ENCODE results near the gene RIMKLB. TPM values are rescaled to one million over a fixed set of nuclear protein-coding genes. Genes with fewer than 3 reads are reported as not detected.
A peak's percentile ranks its signal among the peaks of the same experiment; 100 is the strongest.

RIMKLB gene
- total RNA-seq, 1 donor, result 15.1 TPM

- H3K4me3 ChIP-seq (ENCODE audit: low read depth, low read length), result no peak overlapping the region
- DNase-seq (ENCODE audit: low read depth), result peak; percentile 78
These were observed 9.8 kb upstream of the RIMKLB start for GRCh38 chr12:8687846-8688601.

DNA sequence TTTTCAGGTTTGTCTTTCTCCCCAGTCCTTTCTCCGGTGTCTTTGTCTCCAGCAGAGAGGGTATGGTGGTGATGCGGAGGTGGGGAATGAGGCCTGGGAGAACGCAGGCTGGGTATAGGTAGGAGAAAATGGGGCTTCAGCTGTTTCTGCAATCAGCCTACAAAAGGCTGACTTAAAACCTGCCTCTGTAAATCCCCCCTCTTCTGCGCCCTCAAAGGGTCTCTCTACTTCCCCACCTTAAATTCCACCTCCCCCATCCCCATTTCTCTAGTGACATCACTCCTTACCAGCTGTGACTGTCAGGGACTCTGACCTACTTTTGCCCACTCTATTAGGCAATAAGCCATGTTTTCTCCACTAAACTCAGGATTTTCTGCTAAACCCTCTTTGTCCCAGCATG, 8.1 kb upstream of the RIMKLB start:
- no peak for TF ChIP-seq CTCF (IDR thresholded peaks at IDR 0.05; ENCODE audit: insufficient read depth, low read depth, low read length)
- DNase-seq (ENCODE audit: low read depth), result no peak
- H3K4me3 ChIP-seq (ENCODE audit: low read depth, low read length), result no peak overlapping the region

More at GRCh38 chr12:8687846-8688601, 9.8 kb upstream of the RIMKLB start:
- no peak for TF ChIP-seq CTCF (IDR thresholded peaks at IDR 0.05; ENCODE audit: insufficient read depth, low read depth, low read length)

GRCh38 chr12:8692573-8692972, 5.2 kb upstream of the RIMKLB start:
- no peak overlapping the region for H3K4me3 ChIP-seq (ENCODE audit: low read depth, low read length)
- no peak for TF ChIP-seq CTCF (IDR thresholded peaks at IDR 0.05; ENCODE audit: insufficient read depth, low read depth, low read length)
- peak; percentile 33 for DNase-seq (ENCODE audit: low read depth)

DNA sequence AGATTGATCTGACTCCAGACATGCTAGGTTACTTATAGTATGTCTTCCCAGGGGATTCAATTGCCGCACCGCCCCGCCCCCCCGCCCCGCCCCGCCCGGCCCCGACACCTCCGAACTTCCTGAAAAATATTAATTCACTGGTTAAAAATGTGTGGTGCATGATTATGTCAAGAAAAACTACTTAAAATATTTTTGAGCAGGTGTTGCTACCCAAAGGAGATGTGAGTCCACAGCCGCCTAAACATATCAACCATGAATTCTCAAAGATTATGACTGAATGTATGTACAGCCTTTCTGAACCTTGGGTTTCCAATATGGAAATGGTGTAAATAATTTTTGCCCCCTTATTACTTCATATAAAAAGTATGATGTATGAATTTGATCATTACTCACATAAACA, 2.7 kb upstream of the RIMKLB start:
- no peak for DNase-seq (ENCODE audit: low read depth)
- no peak for TF ChIP-seq CTCF (IDR thresholded peaks at IDR 0.05; ENCODE audit: insufficient read depth, low read depth, low read length)
- H3K4me3 ChIP-seq (ENCODE audit: low read depth, low read length), result no peak overlapping the region

GRCh38 chr12:8696442-8697090, 1.2 kb upstream of the RIMKLB start:
- no peak for TF ChIP-seq CTCF (IDR thresholded peaks at IDR 0.05; ENCODE audit: insufficient read depth, low read depth, low read length)
- no peak for DNase-seq (ENCODE audit: low read depth)

DNA sequence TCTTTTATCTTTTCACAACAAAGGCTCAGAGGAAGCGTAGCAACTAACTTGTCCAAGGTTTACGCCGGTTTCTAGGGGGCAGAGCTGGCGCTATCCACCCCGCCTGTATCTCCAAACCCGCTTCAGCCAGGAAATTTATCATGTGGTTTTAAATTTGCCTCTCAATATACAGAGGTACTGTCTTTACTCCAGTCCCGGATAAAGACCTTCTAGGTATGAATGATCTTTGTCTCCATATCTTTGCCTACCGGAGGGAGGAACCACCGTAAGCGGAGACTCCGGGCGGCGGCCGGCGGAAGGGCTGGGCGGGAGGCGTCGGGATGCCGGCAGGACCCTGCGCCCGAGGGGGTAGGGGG, 693 bp upstream of the RIMKLB start:
- peak; percentile 39 for DNase-seq (ENCODE audit: low read depth)
- TF ChIP-seq CTCF (IDR thresholded peaks at IDR 0.05; ENCODE audit: insufficient read depth, low read depth, low read length), result no peak
- H3K4me3 ChIP-seq (ENCODE audit: low read depth, low read length), result peak overlapping the region; percentile 90

More at GRCh38 chr12:8696442-8697090, 1.2 kb upstream of the RIMKLB start:
- H3K4me3 ChIP-seq (ENCODE audit: low read depth, low read length), result peak overlapping the region; percentile 90
